Mesendoderm (in vitro differentiated cells): ENCODE measurements around the gene DTHD1.

Source experiments
- DNase-seq: peaks from one replicate; pipeline ENCODE4 v3.0.0; 2013
- H2AK5ac ChIP-seq: 2 replicates; pipeline ENCODE4 v1.6.1; 2013; ENCODE audit warnings: low read length, inconsistent platforms
- H2BK120ac ChIP-seq: 2 replicates; pipeline ENCODE4 v1.6.1; 2013; ENCODE audit warnings: low read depth, mild to moderate bottlenecking, low read length, moderate library complexity, mixed read lengths
- H2BK15ac ChIP-seq: replicated peaks from 2 replicates; pipeline ENCODE4 v1.6.1; 2013; ENCODE audit warnings: low read depth, mild to moderate bottlenecking, moderate library complexity
- H2BK5ac ChIP-seq: 2 replicates; pipeline ENCODE4 v1.6.1; 2013; ENCODE audit warnings: low read length, inconsistent platforms
- H3K18ac ChIP-seq: 2 replicates; pipeline ENCODE4 v1.6.1; 2013; ENCODE audit warnings: mild to moderate bottlenecking, low read length, mixed read lengths
- H3K23ac ChIP-seq: one replicate; pipeline ENCODE4 v1.6.1; 2013; ENCODE audit warnings: low read length
- H3K27ac ChIP-seq: 2 replicates; pipeline ENCODE4 v1.5.1; 2013; ENCODE audit warnings: low read depth, mild to moderate bottlenecking, inconsistent platforms, low read length, moderate library complexity
- H3K27me3 ChIP-seq: 2 replicates; pipeline ENCODE4 v1.6.1; 2013; ENCODE audit warnings: low read length, control low read depth, mild to moderate bottlenecking, inconsistent platforms; ENCODE audit not compliant: insufficient read depth, poor library complexity
- H3K36me3 ChIP-seq: 2 replicates; pipeline ENCODE4 v1.6.1; 2013; ENCODE audit warnings: low read length, inconsistent platforms; ENCODE audit not compliant: control insufficient read depth, insufficient read depth
- H3K4ac ChIP-seq: one replicate; pipeline ENCODE4 v1.6.1; 2013; ENCODE audit warnings: low read depth, mild to moderate bottlenecking, low read length, moderate library complexity
- H3K4me1 ChIP-seq: 2 replicates; pipeline ENCODE4 v1.6.1; 2013; ENCODE audit warnings: low read depth, low read length, inconsistent platforms; ENCODE audit not compliant: control insufficient read depth
- H3K4me2 ChIP-seq: 2 replicates; pipeline ENCODE4 v1.6.1; 2013; ENCODE audit warnings: low read length
- H3K4me3 ChIP-seq: 2 replicates; pipeline ENCODE4 v1.5.1; 2013; ENCODE audit warnings: mild to moderate bottlenecking, low read length
- H3K56ac ChIP-seq: one replicate; pipeline ENCODE4 v1.6.1; 2013; ENCODE audit warnings: low read length
- H3K79me1 ChIP-seq: 2 replicates; pipeline ENCODE4 v1.6.1; 2013; ENCODE audit warnings: low read length, inconsistent platforms
- H3K79me2 ChIP-seq: 2 replicates; pipeline ENCODE4 v1.6.1; 2013; ENCODE audit warnings: mild to moderate bottlenecking, low read length; ENCODE audit not compliant: control insufficient read depth, insufficient read depth
- H3K9ac ChIP-seq: 2 replicates; pipeline ENCODE4 v1.6.1; 2013; ENCODE audit warnings: low read length, inconsistent platforms
- H4K5ac ChIP-seq: one replicate; pipeline ENCODE4 v1.6.1; 2013; ENCODE audit warnings: low read length
- H4K8ac ChIP-seq: one replicate; pipeline ENCODE4 v1.6.1; 2013; ENCODE audit warnings: low read depth, mild to moderate bottlenecking, control low read depth, low read length, moderate library complexity
- WGBS: extraction: QIAGEN DNeasy Blood & Tissue Kit; methylation state at CpG from one replicate; pipeline ENCODE4 v1.1.7; 2013; ENCODE audit warnings: low lambda C conversion rate, missing lambda C conversion rate; ENCODE audit not compliant: insufficient coverage; ENCODE audit errors: extremely low coverage; 5-methylcytosine and 5-hydroxymethylcytosine counted together

Gene DTHD1

DNA sequence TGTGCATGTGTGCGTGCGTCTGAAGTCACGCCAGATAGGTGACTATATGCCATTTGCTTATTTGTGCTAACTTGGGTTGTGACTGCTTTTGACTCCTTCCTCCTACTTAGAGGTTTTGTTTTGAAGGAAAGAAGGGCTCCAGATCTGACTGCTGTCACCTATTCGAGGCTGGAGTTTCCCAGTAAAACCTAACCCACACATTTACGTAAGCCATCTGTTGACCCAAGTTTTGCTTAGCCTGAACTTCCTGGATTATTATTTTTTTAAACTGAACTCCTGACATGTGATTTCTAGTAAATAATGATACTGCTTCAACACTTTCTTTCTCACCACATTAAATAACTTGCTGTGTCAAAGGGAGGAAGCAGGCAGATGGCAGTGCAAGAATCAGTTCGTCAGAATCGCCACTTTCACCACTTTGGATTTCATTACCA lies 41.5 kb downstream of the DTHD1 start:
- no CpG with 5 or more reads among the region's 7 CpGs for WGBS
- H3K18ac ChIP-seq, result no peak overlapping the region
- H3K27ac ChIP-seq, result no peak overlapping the region
- no peak overlapping the region for H2BK120ac ChIP-seq
- no peak overlapping the region for H2AK5ac ChIP-seq
- no peak overlapping the region for H4K5ac ChIP-seq
- no peaks in the 10 kb centered on the region for H3K79me2 ChIP-seq
- no peak overlapping the region for H3K4ac ChIP-seq
- H3K56ac ChIP-seq, result no peak overlapping the region
- H4K8ac ChIP-seq, result no peak overlapping the region
- no peaks in the 10 kb centered on the region for H3K36me3 ChIP-seq
- H3K4me2 ChIP-seq, result no peak overlapping the region
- H3K4me3 ChIP-seq, result no peak overlapping the region
- no peaks in the 10 kb centered on the region for H3K79me1 ChIP-seq
- H3K9ac ChIP-seq, result no peak overlapping the region
- no peak overlapping the region for H3K23ac ChIP-seq
- no peak overlapping the region for H2BK15ac ChIP-seq
- H3K4me1 ChIP-seq, result no peaks in the 10 kb centered on the region
- no peaks in the 10 kb centered on the region for H3K27me3 ChIP-seq
- DNase-seq, result no peak
- H2BK5ac ChIP-seq, result no peak overlapping the region

- no peak overlapping the region for H2AK5ac ChIP-seq
- no peaks in the 10 kb centered on the region for H3K79me2 ChIP-seq
- WGBS, result no CpG with 5 or more reads among the region's 2 CpGs
- H3K56ac ChIP-seq, result no peak overlapping the region
- H3K4ac ChIP-seq, result no peak overlapping the region
- no peak for DNase-seq
- no peaks in the 10 kb centered on the region for H3K79me1 ChIP-seq
- H3K27ac ChIP-seq, result no peak overlapping the region
- H2BK5ac ChIP-seq, result no peak overlapping the region
- H3K36me3 ChIP-seq, result no peaks in the 10 kb centered on the region
- H2BK120ac ChIP-seq, result no peak overlapping the region
- no peak overlapping the region for H3K18ac ChIP-seq
- H4K8ac ChIP-seq, result no peak overlapping the region
- H3K27me3 ChIP-seq, result no peaks in the 10 kb centered on the region
- H2BK15ac ChIP-seq, result no peak overlapping the region
- no peak overlapping the region for H3K23ac ChIP-seq
- H4K5ac ChIP-seq, result no peak overlapping the region
- no peak overlapping the region for H3K4me2 ChIP-seq
- no peak overlapping the region for H3K9ac ChIP-seq
- no peak overlapping the region for H3K4me3 ChIP-seq
- H3K4me1 ChIP-seq, result no peaks in the 10 kb centered on the region
Observed at GRCh38 chr4:36323816-36324419, 42.5 kb downstream of the DTHD1 start.

- Histone ChIP-seq H3K4me3 (no peak overlapping the region), H4K5ac (no peak overlapping the region), H4K8ac (no peak overlapping the region), H3K56ac (no peak overlapping the region), H3K4me2 (no peak overlapping the region), H3K18ac (no peak overlapping the region), H3K4me1 (no peaks in the 10 kb centered on the region), H2BK15ac (no peak overlapping the region), H3K9ac (no peak overlapping the region), H3K36me3 (no peaks in the 10 kb centered on the region), H3K27ac (no peak overlapping the region), H3K4ac (no peak overlapping the region), H2BK120ac (no peak overlapping the region), H3K27me3 (no peaks in the 10 kb centered on the region), H3K23ac (no peak overlapping the region), H2AK5ac (no peak overlapping the region), H3K79me2 (no peaks in the 10 kb centered on the region), H2BK5ac (no peak overlapping the region), H3K79me1 (no peaks in the 10 kb centered on the region)
- no CpG with 5 or more reads among the region's 4 CpGs for WGBS
- no peak for DNase-seq
Observed at GRCh38 chr4:36324808-36325207, 43.4 kb downstream of the DTHD1 start.

DNA sequence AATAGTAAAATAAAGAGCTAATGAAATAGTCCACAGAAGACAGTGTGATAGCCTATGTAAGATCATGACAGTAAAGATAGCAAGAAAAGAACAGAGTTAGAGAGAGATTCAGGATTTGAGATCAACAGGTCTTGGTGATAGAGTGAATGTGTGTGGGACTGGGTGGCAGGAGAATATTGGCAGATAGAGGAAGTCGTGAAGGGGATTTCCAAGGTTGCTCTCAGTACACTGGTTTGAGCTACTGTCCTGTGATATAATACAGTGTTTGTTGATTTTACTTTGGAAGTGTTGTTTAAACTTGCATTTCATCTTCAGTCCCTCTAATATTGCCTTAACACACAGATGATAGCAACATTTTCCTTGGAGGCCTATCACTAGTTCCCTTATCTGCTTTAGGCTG lies 44.1 kb downstream of the DTHD1 start:
- no peak overlapping the region for H2BK120ac ChIP-seq
- H3K56ac ChIP-seq, result no peak overlapping the region

GRCh38 chr4:36325926-36326325 lies 44.5 kb downstream of the DTHD1 start:
- Histone ChIP-seq H3K9ac (no peak overlapping the region), H2BK15ac (no peak overlapping the region), H3K4me1 (no peaks in the 10 kb centered on the region), H3K4ac (no peak overlapping the region), H3K18ac (no peak overlapping the region), H3K27me3 (no peaks in the 10 kb centered on the region), H2AK5ac (no peak overlapping the region), H3K36me3 (no peaks in the 10 kb centered on the region), H2BK120ac (no peak overlapping the region), H3K4me2 (no peak overlapping the region), H4K8ac (no peak overlapping the region), H3K79me1 (no peaks in the 10 kb centered on the region), H4K5ac (no peak overlapping the region), H3K27ac (no peak overlapping the region), H2BK5ac (no peak overlapping the region), H3K4me3 (no peak overlapping the region), H3K56ac (no peak overlapping the region), H3K79me2 (no peaks in the 10 kb centered on the region), H3K23ac (no peak overlapping the region)
- DNase-seq, result no peak
- no CpG with 5 or more reads among the region's 3 CpGs for WGBS

More for the DNA sequence above, 44.1 kb downstream of the DTHD1 start:
- Histone ChIP-seq H3K23ac (no peak overlapping the region), H3K18ac (no peak overlapping the region), H3K79me2 (no peaks in the 10 kb centered on the region), H3K27me3 (no peaks in the 10 kb centered on the region), H3K79me1 (no peaks in the 10 kb centered on the region), H3K4me2 (no peak overlapping the region), H3K4me3 (no peak overlapping the region), H3K36me3 (no peaks in the 10 kb centered on the region), H3K4me1 (no peaks in the 10 kb centered on the region), H4K8ac (no peak overlapping the region), H2BK15ac (no peak overlapping the region), H2BK5ac (no peak overlapping the region), H4K5ac (no peak overlapping the region), H3K4ac (no peak overlapping the region), H2AK5ac (no peak overlapping the region), H3K27ac (no peak overlapping the region), H3K9ac (no peak overlapping the region)
- DNase-seq, result no peak
- no CpG with 5 or more reads among the region's 1 CpG for WGBS

DNA sequence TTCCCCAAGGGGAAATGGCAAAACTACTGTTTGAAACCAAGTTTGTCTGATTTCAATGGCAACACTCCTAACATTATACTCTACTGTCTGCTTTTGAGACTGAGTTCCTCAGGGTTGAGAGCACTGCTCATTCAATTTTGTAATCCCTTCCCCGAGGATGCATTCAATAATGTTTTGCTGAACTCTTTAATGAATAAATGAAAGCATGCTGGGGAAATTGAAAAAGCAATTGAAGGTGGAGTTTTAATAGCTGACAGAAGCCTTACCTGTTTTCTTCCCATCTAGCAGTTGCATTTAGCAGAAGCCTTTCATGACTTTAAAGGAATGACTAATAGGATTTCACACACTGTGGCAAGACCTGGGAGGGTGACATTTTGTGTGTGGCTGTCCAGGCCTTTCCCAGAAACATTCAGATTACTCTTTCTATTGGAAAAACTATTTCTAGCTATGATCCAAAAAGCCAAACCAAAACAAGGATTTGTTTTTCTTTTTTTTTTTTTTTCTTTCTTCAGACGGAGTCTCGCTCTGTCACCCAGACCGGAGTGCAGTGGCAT lies 45.1 kb downstream of the DTHD1 start:
- H3K79me1 ChIP-seq, result no peaks in the 10 kb centered on the region
- no peak overlapping the region for H2BK5ac ChIP-seq
- H3K23ac ChIP-seq, result no peak overlapping the region
- H2BK120ac ChIP-seq, result no peak overlapping the region
- no peaks in the 10 kb centered on the region for H3K4me1 ChIP-seq
- H4K5ac ChIP-seq, result no peak overlapping the region
- no peak overlapping the region for H3K27ac ChIP-seq
- no peak overlapping the region for H2BK15ac ChIP-seq
- no peak overlapping the region for H3K56ac ChIP-seq
- H2AK5ac ChIP-seq, result no peak overlapping the region
- H3K4me3 ChIP-seq, result no peak overlapping the region
- no peak overlapping the region for H4K8ac ChIP-seq
- H3K36me3 ChIP-seq, result no peaks in the 10 kb centered on the region
- H3K9ac ChIP-seq, result no peak overlapping the region
- no peak overlapping the region for H3K4me2 ChIP-seq
- no peaks in the 10 kb centered on the region for H3K79me2 ChIP-seq
- no peak for DNase-seq
- WGBS, result no CpG with 5 or more reads among the region's 4 CpGs
- H3K18ac ChIP-seq, result no peak overlapping the region
- H3K4ac ChIP-seq, result no peak overlapping the region
- H3K27me3 ChIP-seq, result no peaks in the 10 kb centered on the region
